ENCODE results near the gene COMMD3. TPM values are rescaled to one million over a fixed set of nuclear protein-coding genes. Genes with fewer than 3 reads are reported as not detected.
A peak's percentile ranks its signal among the peaks of the same experiment; 100 is the strongest.

The COMMD3 gene
- total RNA-seq, 1 experiment from 2014 or later = 2.6 TPM

DNA sequence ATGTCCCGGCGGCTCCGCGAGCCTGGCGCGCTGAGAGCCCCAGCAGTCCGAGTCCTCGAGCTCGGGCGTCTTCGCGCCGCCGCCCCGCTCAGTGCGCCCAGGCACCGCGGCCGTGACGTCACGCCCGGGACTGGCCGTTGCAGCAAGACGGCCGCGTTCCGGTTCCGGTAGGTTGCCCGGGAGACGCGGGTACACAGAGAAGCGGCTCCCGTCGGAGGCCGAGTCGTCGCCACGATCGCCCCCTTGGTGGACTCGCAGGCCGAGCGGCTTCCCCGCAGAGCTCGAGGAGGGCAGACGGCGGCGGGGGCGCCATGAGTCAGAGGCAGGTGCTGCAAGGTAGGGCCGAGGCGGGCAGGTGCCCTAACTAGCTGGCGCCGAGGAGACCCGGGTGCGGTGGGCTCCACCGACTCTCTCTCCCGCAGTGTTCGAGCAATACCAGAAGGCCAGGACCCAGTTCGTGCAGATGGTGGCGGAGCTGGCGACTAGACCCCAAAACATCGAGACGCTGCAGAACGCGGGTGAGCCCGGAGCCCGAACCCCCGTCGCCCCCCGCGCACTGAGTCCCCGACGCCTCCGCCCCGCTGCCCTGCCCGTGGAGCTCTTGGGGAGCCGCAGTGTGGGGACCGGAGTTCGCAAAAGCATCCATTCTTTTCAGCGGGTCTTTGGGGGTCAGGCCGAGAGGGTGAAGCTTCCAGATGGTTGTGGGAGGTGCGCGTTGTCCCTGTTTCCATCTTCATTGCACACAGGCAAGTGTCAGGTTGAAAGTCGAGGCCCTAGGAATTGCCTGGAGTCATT is 29.3 kb downstream of the COMMD3 start, which contains the start of gene SPAG6 (continued):
- TF ChIP-seq ATF1 (CRISPR knock-in tag; IDR thresholded peaks at IDR 0.05) = peak; percentile 88; the same call in 1 of the 2 replicates
- TF ChIP-seq, protein P1, sequence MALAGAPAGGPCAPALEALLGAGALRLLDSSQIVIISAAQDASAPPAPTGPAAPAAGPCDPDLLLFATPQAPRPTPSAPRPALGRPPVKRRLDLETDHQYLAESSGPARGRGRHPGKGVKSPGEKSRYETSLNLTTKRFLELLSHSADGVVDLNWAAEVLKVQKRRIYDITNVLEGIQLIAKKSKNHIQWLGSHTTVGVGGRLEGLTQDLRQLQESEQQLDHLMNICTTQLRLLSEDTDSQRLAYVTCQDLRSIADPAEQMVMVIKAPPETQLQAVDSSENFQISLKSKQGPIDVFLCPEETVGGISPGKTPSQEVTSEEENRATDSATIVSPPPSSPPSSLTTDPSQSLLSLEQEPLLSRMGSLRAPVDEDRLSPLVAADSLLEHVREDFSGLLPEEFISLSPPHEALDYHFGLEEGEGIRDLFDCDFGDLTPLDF (CRISPR knock-in tag; IDR thresholded peaks at IDR 0.05) = peak; percentile 88
- TF ChIP-seq IRF2 (CRISPR knock-in tag; IDR thresholded peaks at IDR 0.05; ENCODE audit: borderline replicate concordance, low read depth) = no peak
- TF ChIP-seq, protein P2, sequence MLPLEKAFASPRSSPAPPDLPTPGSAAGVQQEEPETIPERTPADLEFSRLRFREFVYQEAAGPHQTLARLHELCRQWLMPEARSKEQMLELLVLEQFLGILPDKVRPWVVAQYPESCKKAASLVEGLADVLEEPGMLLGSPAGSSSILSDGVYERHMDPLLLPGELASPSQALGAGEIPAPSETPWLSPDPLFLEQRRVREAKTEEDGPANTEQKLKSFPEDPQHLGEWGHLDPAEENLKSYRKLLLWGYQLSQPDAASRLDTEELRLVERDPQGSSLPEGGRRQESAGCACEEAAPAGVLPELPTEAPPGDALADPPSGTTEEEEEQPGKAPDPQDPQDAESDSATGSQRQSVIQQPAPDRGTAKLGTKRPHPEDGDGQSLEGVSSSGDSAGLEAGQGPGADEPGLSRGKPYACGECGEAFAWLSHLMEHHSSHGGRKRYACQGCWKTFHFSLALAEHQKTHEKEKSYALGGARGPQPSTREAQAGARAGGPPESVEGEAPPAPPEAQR (CRISPR knock-in tag; IDR thresholded peaks at IDR 0.05) = no peak
- TF ChIP-seq, protein P3, sequence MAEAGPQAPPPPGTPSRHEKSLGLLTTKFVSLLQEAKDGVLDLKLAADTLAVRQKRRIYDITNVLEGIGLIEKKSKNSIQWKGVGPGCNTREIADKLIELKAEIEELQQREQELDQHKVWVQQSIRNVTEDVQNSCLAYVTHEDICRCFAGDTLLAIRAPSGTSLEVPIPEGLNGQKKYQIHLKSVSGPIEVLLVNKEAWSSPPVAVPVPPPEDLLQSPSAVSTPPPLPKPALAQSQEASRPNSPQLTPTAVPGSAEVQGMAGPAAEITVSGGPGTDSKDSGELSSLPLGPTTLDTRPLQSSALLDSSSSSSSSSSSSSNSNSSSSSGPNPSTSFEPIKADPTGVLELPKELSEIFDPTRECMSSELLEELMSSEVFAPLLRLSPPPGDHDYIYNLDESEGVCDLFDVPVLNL (CRISPR knock-in tag; IDR thresholded peaks at IDR 0.05; ENCODE audit: borderline replicate concordance, low read depth) = peak; percentile 81; the same call in 1 of the 2 replicates
- 0 out of 2 replicates have a peak, but pooled peaks have one; percentile 66 for TF ChIP-seq JUN (CRISPR knock-in tag; IDR thresholded peaks at IDR 0.05)
- TF ChIP-seq, protein P4, sequence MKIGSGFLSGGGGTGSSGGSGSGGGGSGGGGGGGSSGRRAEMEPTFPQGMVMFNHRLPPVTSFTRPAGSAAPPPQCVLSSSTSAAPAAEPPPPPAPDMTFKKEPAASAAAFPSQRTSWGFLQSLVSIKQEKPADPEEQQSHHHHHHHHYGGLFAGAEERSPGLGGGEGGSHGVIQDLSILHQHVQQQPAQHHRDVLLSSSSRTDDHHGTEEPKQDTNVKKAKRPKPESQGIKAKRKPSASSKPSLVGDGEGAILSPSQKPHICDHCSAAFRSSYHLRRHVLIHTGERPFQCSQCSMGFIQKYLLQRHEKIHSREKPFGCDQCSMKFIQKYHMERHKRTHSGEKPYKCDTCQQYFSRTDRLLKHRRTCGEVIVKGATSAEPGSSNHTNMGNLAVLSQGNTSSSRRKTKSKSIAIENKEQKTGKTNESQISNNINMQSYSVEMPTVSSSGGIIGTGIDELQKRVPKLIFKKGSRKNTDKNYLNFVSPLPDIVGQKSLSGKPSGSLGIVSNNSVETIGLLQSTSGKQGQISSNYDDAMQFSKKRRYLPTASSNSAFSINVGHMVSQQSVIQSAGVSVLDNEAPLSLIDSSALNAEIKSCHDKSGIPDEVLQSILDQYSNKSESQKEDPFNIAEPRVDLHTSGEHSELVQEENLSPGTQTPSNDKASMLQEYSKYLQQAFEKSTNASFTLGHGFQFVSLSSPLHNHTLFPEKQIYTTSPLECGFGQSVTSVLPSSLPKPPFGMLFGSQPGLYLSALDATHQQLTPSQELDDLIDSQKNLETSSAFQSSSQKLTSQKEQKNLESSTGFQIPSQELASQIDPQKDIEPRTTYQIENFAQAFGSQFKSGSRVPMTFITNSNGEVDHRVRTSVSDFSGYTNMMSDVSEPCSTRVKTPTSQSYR (CRISPR knock-in tag; IDR thresholded peaks at IDR 0.05) = 0 out of 2 replicates have a peak, but pooled peaks have one; percentile 60
- no peak; the same call in 1 of the 2 replicates for TF ChIP-seq NR2C2 (CRISPR knock-in tag; IDR thresholded peaks at IDR 0.05)
- TF ChIP-seq ZNF396 (CRISPR knock-in tag; IDR thresholded peaks at IDR 0.05; ENCODE audit: borderline replicate concordance) = no peak
- peak; percentile 90 for TF ChIP-seq CREB1 (CRISPR knock-in tag; IDR thresholded peaks at IDR 0.05)
- TF ChIP-seq ZNF232 (CRISPR knock-in tag; IDR thresholded peaks at IDR 0.05) = peak; percentile 96
- peak; percentile 97 for TF ChIP-seq MYBL2 (CRISPR knock-in tag; IDR thresholded peaks at IDR 0.05)
- peak; percentile 55 for TF ChIP-seq SP1 (CRISPR knock-in tag; conservative IDR thresholded peaks at IDR 0.05)
- TF ChIP-seq, protein P5, sequence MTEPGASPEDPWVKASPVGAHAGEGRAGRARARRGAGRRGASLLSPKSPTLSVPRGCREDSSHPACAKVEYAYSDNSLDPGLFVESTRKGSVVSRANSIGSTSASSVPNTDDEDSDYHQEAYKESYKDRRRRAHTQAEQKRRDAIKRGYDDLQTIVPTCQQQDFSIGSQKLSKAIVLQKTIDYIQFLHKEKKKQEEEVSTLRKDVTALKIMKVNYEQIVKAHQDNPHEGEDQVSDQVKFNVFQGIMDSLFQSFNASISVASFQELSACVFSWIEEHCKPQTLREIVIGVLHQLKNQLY (CRISPR knock-in tag; IDR thresholded peaks at IDR 0.05) = 0 out of 2 replicates have a peak, but pooled peaks have one; percentile 55
- TF ChIP-seq ELF4 (CRISPR knock-in tag; IDR thresholded peaks at IDR 0.05; ENCODE audit: low read depth) = 0 out of 2 replicates have a peak, but pooled peaks have one; percentile 88
- TF ChIP-seq, protein P6, sequence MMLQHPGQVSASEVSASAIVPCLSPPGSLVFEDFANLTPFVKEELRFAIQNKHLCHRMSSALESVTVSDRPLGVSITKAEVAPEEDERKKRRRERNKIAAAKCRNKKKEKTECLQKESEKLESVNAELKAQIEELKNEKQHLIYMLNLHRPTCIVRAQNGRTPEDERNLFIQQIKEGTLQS (CRISPR knock-in tag; conservative IDR thresholded peaks at IDR 0.05) = no peak
- TF ChIP-seq ESRRA (CRISPR knock-in tag; IDR thresholded peaks at IDR 0.05; ENCODE audit: borderline replicate concordance) = peak; percentile 73; the same call in 1 of the 2 replicates
- TF ChIP-seq FOXP1 (CRISPR knock-in tag; IDR thresholded peaks at IDR 0.05; ENCODE audit: borderline replicate concordance) = peak; percentile 96
- TF ChIP-seq NFATC4 (CRISPR knock-in tag; IDR thresholded peaks at IDR 0.05) = no peak
- TF ChIP-seq SMAD3 (CRISPR knock-in tag; IDR thresholded peaks at IDR 0.05; ENCODE audit: borderline replicate concordance) = 0 out of 2 replicates have a peak, but pooled peaks have one; percentile 28
- no peak for TF ChIP-seq GABPB1 (CRISPR knock-in tag; IDR thresholded peaks at IDR 0.05)
- peak; percentile 34; the same call in 1 of the 2 replicates for TF ChIP-seq ZNF263 (CRISPR knock-in tag; IDR thresholded peaks at IDR 0.05; ENCODE audit: low read depth)
- no peak for TF ChIP-seq NR3C1 (CRISPR knock-in tag; conservative IDR thresholded peaks at IDR 0.05; ENCODE audit: low read depth)
- no peak for TF ChIP-seq NR1H2 (CRISPR knock-in tag; IDR thresholded peaks at IDR 0.05)
- TF ChIP-seq OVOL2 (CRISPR knock-in tag; IDR thresholded peaks at IDR 0.05; ENCODE audit: borderline replicate concordance) = no peak
- TF ChIP-seq, protein P7, sequence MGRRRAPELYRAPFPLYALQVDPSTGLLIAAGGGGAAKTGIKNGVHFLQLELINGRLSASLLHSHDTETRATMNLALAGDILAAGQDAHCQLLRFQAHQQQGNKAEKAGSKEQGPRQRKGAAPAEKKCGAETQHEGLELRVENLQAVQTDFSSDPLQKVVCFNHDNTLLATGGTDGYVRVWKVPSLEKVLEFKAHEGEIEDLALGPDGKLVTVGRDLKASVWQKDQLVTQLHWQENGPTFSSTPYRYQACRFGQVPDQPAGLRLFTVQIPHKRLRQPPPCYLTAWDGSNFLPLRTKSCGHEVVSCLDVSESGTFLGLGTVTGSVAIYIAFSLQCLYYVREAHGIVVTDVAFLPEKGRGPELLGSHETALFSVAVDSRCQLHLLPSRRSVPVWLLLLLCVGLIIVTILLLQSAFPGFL (CRISPR knock-in tag; IDR thresholded peaks at IDR 0.05; ENCODE audit: borderline replicate concordance) = no peak
- TF ChIP-seq TEAD4 (CRISPR knock-in tag; IDR thresholded peaks at IDR 0.05) = no peak
- TF ChIP-seq TP53 (CRISPR knock-in tag; IDR thresholded peaks at IDR 0.05) = peak; percentile 93
- TF ChIP-seq GRHL2 (CRISPR knock-in tag; IDR thresholded peaks at IDR 0.05; ENCODE audit: insufficient replicate concordance, severe bottlenecking) = no peak
- TF ChIP-seq NFYB (CRISPR knock-in tag; conservative IDR thresholded peaks at IDR 0.05; ENCODE audit: low read depth) = no peak
- no peak for TF ChIP-seq GTF2I (CRISPR knock-in tag; conservative IDR thresholded peaks at IDR 0.05)
